Gastrocnemius medialis (tissue), 4 donors: ENCODE measurements around the gene ZNF574.

ENCODE experiments used
- POLR2A ChIP-seq, 2 donors: fragments of 450-650 bp; IDR thresholded peaks; one replicate each; pipeline ENCODE4 v1.6.1; 2017; ENCODE audit warnings: antibody characterized with exemption in 2 of 2, mild to moderate bottlenecking in 2 of 2, moderate library complexity in 2 of 2
- TF ChIP-seq, protein P1 (sequence below), 5 experiments: fragments of 450-650 bp in 3 of 5; fragments of 200-600 bp in 2 of 5; sonication (generic) in 2 of 5; IDR thresholded peaks in 4 of 5; conservative IDR thresholded peaks in 1 of 5; 1 replicate in 4 of 5; 2 replicates in 1 of 5; pipeline ENCODE4 v1.5.1; 2016 to 2019; ENCODE audit warnings: antibody characterized with exemption in 5 of 5, mild to moderate bottlenecking in 3 of 5, moderate library complexity in 3 of 5

- TF ChIP-seq, protein P1, sequence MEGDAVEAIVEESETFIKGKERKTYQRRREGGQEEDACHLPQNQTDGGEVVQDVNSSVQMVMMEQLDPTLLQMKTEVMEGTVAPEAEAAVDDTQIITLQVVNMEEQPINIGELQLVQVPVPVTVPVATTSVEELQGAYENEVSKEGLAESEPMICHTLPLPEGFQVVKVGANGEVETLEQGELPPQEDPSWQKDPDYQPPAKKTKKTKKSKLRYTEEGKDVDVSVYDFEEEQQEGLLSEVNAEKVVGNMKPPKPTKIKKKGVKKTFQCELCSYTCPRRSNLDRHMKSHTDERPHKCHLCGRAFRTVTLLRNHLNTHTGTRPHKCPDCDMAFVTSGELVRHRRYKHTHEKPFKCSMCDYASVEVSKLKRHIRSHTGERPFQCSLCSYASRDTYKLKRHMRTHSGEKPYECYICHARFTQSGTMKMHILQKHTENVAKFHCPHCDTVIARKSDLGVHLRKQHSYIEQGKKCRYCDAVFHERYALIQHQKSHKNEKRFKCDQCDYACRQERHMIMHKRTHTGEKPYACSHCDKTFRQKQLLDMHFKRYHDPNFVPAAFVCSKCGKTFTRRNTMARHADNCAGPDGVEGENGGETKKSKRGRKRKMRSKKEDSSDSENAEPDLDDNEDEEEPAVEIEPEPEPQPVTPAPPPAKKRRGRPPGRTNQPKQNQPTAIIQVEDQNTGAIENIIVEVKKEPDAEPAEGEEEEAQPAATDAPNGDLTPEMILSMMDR (IDR thresholded peaks at IDR 0.05 in 4 of 5, conservative IDR thresholded peaks at IDR 0.05 in 1 of 5) = no peak
- no peak for TF ChIP-seq POLR2A (IDR thresholded peaks at IDR 0.05)
These were observed 22.7 kb upstream of the ZNF574 start for GRCh38 chr19:42053037-42053935.
